K562 (cell line): ENCODE data around the gene GATA2. TPM values are rescaled to one million over a fixed set of nuclear protein-coding genes. Genes with fewer than 3 reads are reported as not detected.

ENCODE experiments used
- ATAC-seq: fragments of 200-7000 bp; cut with Tn5 transposase; 3 replicates; pipeline ENCODE4 v1.9.1; 2020; ENCODE audit warnings: moderate library complexity
- BruUV-seq: library from RNA; stranded (reverse); fragments of 400-500 nt; replicated peaks from 2 replicates; lab custom pipeline; 2021; lab: Mats Ljungman, UMichigan
- CTCF ChIA-PET: fragments of 300-600 bp; formaldehyde crosslinking; extraction: SDS; loops from one replicate; lab custom pipeline; 2021; ENCODE audit warnings: low intra/inter-chr PET ratio; lab: Yijun Ruan, JAX
- POLR2A ChIA-PET: fragments of 300-600, 350-650 bp; sonication (Branson Sonifier 250); formaldehyde crosslinking; extraction: SDS; loops from one replicate; lab custom pipeline; 2021; ENCODE audit warnings: antibody characterized with exemption, inconsistent platforms; lab: Yijun Ruan, JAX
- DNase-seq, 4 experiments: peaks; one replicate each; pipeline versions ENCODE4 v3.0.0 to v3.0.0-alpha.2; 2011 to 2018; ENCODE audit warnings: low spot score in 3 of 4, mixed read lengths in 3 of 4; ENCODE audit errors: extremely low read depth in 1 of 4
- FAIRE-seq: peaks from 2 replicates; lab custom pipeline; 2011; peaks lifted over from hg19 to GRCh38; lab: Jason Lieb, UNC
- H2AFZ ChIP-seq: 2 replicates; pipeline ENCODE4 v1.6.0; 2011; ENCODE audit warnings: low read depth, low read length, control low read depth, inconsistent platforms
- H3K27ac ChIP-seq: fragments of 200-600 bp; 3 replicates; pipeline ENCODE4 v1.8.0; 2011; ENCODE audit warnings: low read depth, mild to moderate bottlenecking, control low read depth, inconsistent platforms, low read length, moderate library complexity, mixed read lengths; ENCODE audit errors: extremely low read depth
- H3K27me3 ChIP-seq, 2 experiments: fragments of 300-600 bp in 1 of 2; 2 replicates in 1 of 2; 3 replicates in 1 of 2; pipeline versions ENCODE4 v1.6.0 to v1.8.0; 2011; ENCODE audit warnings: inconsistent platforms in 2 of 2, low read length in 2 of 2, mild to moderate bottlenecking in 1 of 2, mixed read lengths in 1 of 2, moderate library complexity in 1 of 2; ENCODE audit not compliant: control insufficient read depth in 2 of 2, insufficient read depth in 2 of 2
- H3K36me3 ChIP-seq: fragments of 300-600 bp; 3 replicates; pipeline ENCODE4 v1.8.0; 2011; ENCODE audit warnings: mild to moderate bottlenecking, low read length, inconsistent platforms; ENCODE audit not compliant: control insufficient read depth, insufficient read depth
- H3K4me1 ChIP-seq, 2 experiments: fragments of 200-600 bp in 1 of 2; replicated peaks in 1 of 2; 2 replicates in 1 of 2; 3 replicates in 1 of 2; pipeline versions ENCODE4 v1.5.1 to v1.8.0; 2011; ENCODE audit warnings: inconsistent platforms in 2 of 2, low read length in 2 of 2, mild to moderate bottlenecking in 1 of 2, mixed read lengths in 1 of 2, moderate library complexity in 1 of 2; ENCODE audit not compliant: control insufficient read depth in 2 of 2, insufficient read depth in 2 of 2
- H3K4me2 ChIP-seq: 2 replicates; pipeline ENCODE4 v1.6.1; 2011; ENCODE audit warnings: low read length, control low read depth, inconsistent platforms, mixed read lengths; ENCODE audit not compliant: insufficient read depth
- H3K4me3 ChIP-seq: fragments of 200-600 bp; sonication (generic), shearing (Covaris generic); 2 replicates; pipeline ENCODE4 v1.5.1; 2016; ENCODE audit warnings: control low read depth, inconsistent platforms
- H3K79me2 ChIP-seq: fragments of 200-600 bp; 3 replicates; pipeline ENCODE4 v1.8.0; 2011; ENCODE audit warnings: low read length, inconsistent platforms; ENCODE audit not compliant: control insufficient read depth, insufficient read depth
- H3K9ac ChIP-seq, 2 experiments: 2 replicates each; pipeline versions ENCODE4 v1.6.0 to v1.6.1; 2011; ENCODE audit warnings: low read depth in 2 of 2, low read length in 2 of 2, control low read depth in 1 of 2, inconsistent platforms in 1 of 2, mild to moderate bottlenecking in 1 of 2, mixed read lengths in 1 of 2; ENCODE audit not compliant: insufficient read depth in 1 of 2
- H3K9me1 ChIP-seq: one replicate; pipeline ENCODE4 v1.6.0; 2011; ENCODE audit warnings: inconsistent platforms, mild to moderate bottlenecking, low read length, moderate library complexity; ENCODE audit not compliant: control insufficient read depth, insufficient read depth
- H3K9me3 ChIP-seq: replicated peaks from 2 replicates; pipeline ENCODE4 v1.5.1; 2011; ENCODE audit warnings: low read depth, low read length, inconsistent platforms; ENCODE audit not compliant: control insufficient read depth, insufficient read depth
- H4K20me1 ChIP-seq: replicated peaks from 2 replicates; pipeline ENCODE4 v1.6.1; 2011; ENCODE audit warnings: low read length, inconsistent platforms, mixed read lengths; ENCODE audit not compliant: control insufficient read depth, insufficient read depth
- ARHGAP35 ChIP-seq: fragments of 450-650 bp; IDR thresholded peaks from 2 replicates; pipeline ENCODE4 v1.6.1; 2018; ENCODE audit not compliant: partially characterized antibody
- ARNT ChIP-seq, 2 experiments: fragments of 450-650 bp; IDR thresholded peaks; 2 replicates each; pipeline ENCODE4 v1.6.1; 2016; ENCODE audit warnings: mild to moderate bottlenecking in 1 of 2
- ATF7 ChIP-seq: fragments of 450-650 bp; IDR thresholded peaks from 2 replicates; pipeline ENCODE4 v1.7.1; 2014; ENCODE audit warnings: mild to moderate bottlenecking, moderate library complexity
- EGR1 ChIP-seq: fragments of 450-650 bp; conservative IDR thresholded peaks from 2 replicates; pipeline ENCODE4 v1.6.1; 2017; ENCODE audit warnings: mild to moderate bottlenecking
- GABPA ChIP-seq: fragments of 200-800 bp; sonication (Bioruptor generic); conservative IDR thresholded peaks from 2 replicates; pipeline ENCODE4 v1.6.1; 2016; ENCODE audit warnings: low read depth, missing genetic modification characterization, missing compliant biosample characterization
- GABPB2 ChIP-seq: fragments of 250-450 bp; sonication (Bioruptor Pico); conservative IDR thresholded peaks from 2 replicates; pipeline ENCODE4 v1.5.1; 2021; ENCODE audit warnings: mild to moderate bottlenecking
- HNRNPLL ChIP-seq: fragments of 200-400 bp; formaldehyde crosslinking; IDR thresholded peaks from 2 replicates; pipeline ENCODE4 v1.6.1; 2017; ENCODE audit warnings: low read length, low read depth, mild to moderate bottlenecking; ENCODE audit not compliant: poor library complexity, severe bottlenecking
- KDM4B ChIP-seq, 2 experiments: fragments of 450-650 bp in 1 of 2; sonication (generic) in 1 of 2; IDR thresholded peaks; 2 replicates each; pipeline ENCODE4 v1.6.1; 2016 to 2017; ENCODE audit warnings: borderline replicate concordance in 2 of 2, antibody characterized with exemption in 1 of 2, low read depth in 1 of 2, mild to moderate bottlenecking in 1 of 2
- MEIS2 ChIP-seq: fragments of 450-650 bp; IDR thresholded peaks from 2 replicates; pipeline ENCODE4 v1.6.1; 2014; ENCODE audit warnings: mild to moderate bottlenecking; ENCODE audit not compliant: partially characterized antibody
- MTA3 ChIP-seq: fragments of 450-650 bp; formaldehyde crosslinking; IDR thresholded peaks from 2 replicates; pipeline ENCODE4 v1.6.1; 2017; ENCODE audit warnings: mild to moderate bottlenecking, borderline replicate concordance
- MYBL2 ChIP-seq, 2 experiments: fragments of 450-650 bp in 1 of 2; sonication (generic) in 1 of 2; formaldehyde crosslinking in 1 of 2; IDR thresholded peaks; 2 replicates each; pipeline versions ENCODE4 v1.6.1 to v1.8.1; 2017 to 2022; ENCODE audit warnings: borderline replicate concordance in 1 of 2, inconsistent platforms in 1 of 2, low read depth in 1 of 2, mild to moderate bottlenecking in 1 of 2, missing genetic modification reagents in 1 of 2, moderate library complexity in 1 of 2
- NBN ChIP-seq: fragments of 450-650 bp; IDR thresholded peaks from 2 replicates; pipeline ENCODE4 v1.6.1; 2016; ENCODE audit warnings: low read depth, mild to moderate bottlenecking
- NR2C2 ChIP-seq, 2 experiments: fragments of 200-800 bp in 1 of 2; sonication (Bioruptor generic) in 1 of 2; sonication (generic) in 1 of 2; formaldehyde crosslinking in 1 of 2; IDR thresholded peaks; 2 replicates each; pipeline versions ENCODE4 v1.6.1 to v1.8.0; 2016 to 2022; ENCODE audit warnings: mild to moderate bottlenecking in 1 of 2, missing compliant biosample characterization in 1 of 2, missing genetic modification characterization in 1 of 2, missing genetic modification reagents in 1 of 2
- NR3C1 ChIP-seq: sonication (generic); formaldehyde crosslinking; IDR thresholded peaks from 2 replicates; pipeline ENCODE4 v1.8.1; 2022; ENCODE audit warnings: missing genetic modification reagents
- SOX6 ChIP-seq: fragments of 450-650 bp; IDR thresholded peaks from 2 replicates; pipeline ENCODE4 v1.6.1; 2014; ENCODE audit warnings: mild to moderate bottlenecking
- SREBF2 ChIP-seq: sonication (generic); formaldehyde crosslinking; IDR thresholded peaks from 2 replicates; pipeline ENCODE4 v1.4.0; 2020; ENCODE audit warnings: mild to moderate bottlenecking, missing genetic modification reagents
- ZC3H11A ChIP-seq: IDR thresholded peaks from 2 replicates; pipeline ENCODE4 v1.6.1; 2012; ENCODE audit warnings: low read depth, low read length, improper control_type of control experiment
- ZFP1 ChIP-seq: fragments of 450-650 bp; formaldehyde crosslinking; IDR thresholded peaks from 2 replicates; pipeline ENCODE4 v1.4.0; 2020; ENCODE audit warnings: mild to moderate bottlenecking, mixed read lengths
- ZNF717 ChIP-seq: fragments of 250-450 bp; sonication (Bioruptor Pico); IDR thresholded peaks from 2 replicates; pipeline ENCODE4 v1.5.0; 2021
- ZNF77 ChIP-seq: fragments of 250-450 bp; sonication (Bioruptor Pico); IDR thresholded peaks from 2 replicates; pipeline ENCODE4 v1.5.0; 2020
- WGBS: fragments of 100-300 bp; shearing (Covaris generic); methylation state at CpG from one replicate; pipeline ENCODE4 v1.1.6; 2016; ENCODE audit warnings: low coverage, mixed read lengths; ENCODE audit not compliant: insufficient coverage; ENCODE audit errors: missing lambda C conversion rate; 5-methylcytosine and 5-hydroxymethylcytosine counted together
- in situ Hi-C: fragments of 300-500 bp; cut with MboI; formaldehyde crosslinking; loops from 4 replicates; pipeline ENCODE4 v1.15.0; 2018; ENCODE audit warnings: inconsistent platforms, mixed read lengths
- intact Hi-C: fragments of 100-400 bp; cut with micrococcal nuclease; formaldehyde crosslinking; loops from 2 replicates; pipeline ENCODE4 v1.14.2; 2022
- polyA plus RNA-seq, 8 experiments: library from polyadenylated mRNA; depleted of rRNA in 4 of 8; stranded (reverse) in 5 of 8; unstranded in 3 of 8; fragments of >200 nt; fragmentation: Nextera tagmentation in 2 of 8; fragmentation: Illumina TruSeq in 1 of 8; extraction: Ambion mirVana in 2 of 8; extraction: Trizol in 1 of 8; gene quantifications; 2 replicates each; pipeline versions ENCODE4 v1.2.1 to v1.2.3, GENCODE V29; 2011 to 2014; ENCODE audit warnings: inconsistent platforms in 1 of 8, missing spikeins in 1 of 8
- total RNA-seq, 7 experiments: library from RNA; depleted of rRNA in 6 of 7; stranded (reverse); fragments of >200 nt in 6 of 7; fragmentation: Illumina TruSeq in 2 of 7; extraction: Trizol in 2 of 7; gene quantifications; 2 replicates each; pipeline versions ENCODE4 v1.2.1 to v1.2.3, GENCODE V29; 2011 to 2021; ENCODE audit warnings: low replicate concordance in 1 of 7
- TF ChIP-seq, protein P1 (sequence below), 2 experiments: fragments of 450-650 bp; IDR thresholded peaks; 2 replicates each; pipeline ENCODE4 v1.6.1; 2018; ENCODE audit warnings: mild to moderate bottlenecking in 2 of 2, low read depth in 1 of 2; ENCODE audit not compliant: partially characterized antibody in 2 of 2

GATA2 gene
- total and polyA plus RNA-seq, 9 of the 15 experiments (the other 6 are each of a cell fraction or from before 2014, with no cell fraction given) = 8.5 to 218 (median 50.8) TPM

- no TSS peak for BruUV-seq
- peak overlapping the region; percentile 98 for H3K4me3 ChIP-seq
- 0% methylated on average over 8 of the region's 18 CpGs for WGBS
- peaks cover 22% of the 10 kb centered on the region for H4K20me1 ChIP-seq
- peak overlapping the region; percentile 98 for H3K9ac ChIP-seq
- FAIRE-seq (no peak), DNase-seq (no peak), ATAC-seq (no peak)
- no peaks in the 10 kb centered on the region for H3K9me3 ChIP-seq
- ChIA-PET CTCF (no interaction called here), POLR2A (interaction anchor here (0.5 to 1.6 kb wide), 7 partner anchors 10 to 530 kb away, joined by 3 to 6 read pairs (median 3); no protein-coding TSS in a partner anchor)
- H3K4me2 ChIP-seq = peak overlapping the region; percentile 92
- H3K79me2 ChIP-seq = peaks cover 100% of the 10 kb centered on the region
- H3K4me1 ChIP-seq = peaks cover 7 to 72% of the 10 kb centered on the region in 2 experiments; a peak in 3 of 5 replicates
- peak overlapping the region; percentile 98 for H3K27ac ChIP-seq
- peaks cover 78% of the 10 kb centered on the region for H3K36me3 ChIP-seq
- in situ Hi-C loops (no loop called here), intact Hi-C loops (loop anchor here (5.0 kb wide), 1 partner anchor 60 kb away; no protein-coding TSS in a partner anchor)
- no peaks in the 10 kb centered on the region for H3K27me3 ChIP-seq
- H2AFZ ChIP-seq = no peak overlapping the region
- no peaks in the 10 kb centered on the region for H3K9me1 ChIP-seq
- TF ChIP-seq KDM4B (IDR thresholded peaks at IDR 0.05; ENCODE audit: borderline replicate concordance in 2 of 2, low read depth in 1 of 2) (0 out of 4 replicates have a peak, but pooled peaks of 1 of the 2 experiments have one; percentile 17), SOX6 (no peak), GABPB2 (no peak), ZNF77 (CRISPR knock-in tag) (no peak), ARHGAP35 (no peak), ZC3H11A (no peak), GABPA (no peak), MYBL2 (IDR thresholded peaks at IDR 0.05; ENCODE audit: low read depth) (no peak), MYBL2 (CRISPR knock-in tag; IDR thresholded peaks at IDR 0.05; ENCODE audit: borderline replicate concordance) (no peak), MTA3 (no peak), NBN (no peak), ZFP1 (no peak), ZNF717 (CRISPR knock-in tag) (no peak), HNRNPLL (no peak), NR3C1 (CRISPR knock-in tag) (0 out of 2 replicates have a peak, but pooled peaks have one; percentile 40), ATF7 (no peak), MEIS2 (no peak), NR2C2 (CRISPR knock-in tag; IDR thresholded peaks at IDR 0.05) (no peak), NR2C2 (tag; IDR thresholded peaks at IDR 0.05) (0 out of 2 replicates have a peak, but pooled peaks have one; percentile 30), SREBF2 (CRISPR knock-in tag) (no peak), ARNT (IDR thresholded peaks at IDR 0.05) (no peak), EGR1 (no peak)
- TF ChIP-seq, protein P1, sequence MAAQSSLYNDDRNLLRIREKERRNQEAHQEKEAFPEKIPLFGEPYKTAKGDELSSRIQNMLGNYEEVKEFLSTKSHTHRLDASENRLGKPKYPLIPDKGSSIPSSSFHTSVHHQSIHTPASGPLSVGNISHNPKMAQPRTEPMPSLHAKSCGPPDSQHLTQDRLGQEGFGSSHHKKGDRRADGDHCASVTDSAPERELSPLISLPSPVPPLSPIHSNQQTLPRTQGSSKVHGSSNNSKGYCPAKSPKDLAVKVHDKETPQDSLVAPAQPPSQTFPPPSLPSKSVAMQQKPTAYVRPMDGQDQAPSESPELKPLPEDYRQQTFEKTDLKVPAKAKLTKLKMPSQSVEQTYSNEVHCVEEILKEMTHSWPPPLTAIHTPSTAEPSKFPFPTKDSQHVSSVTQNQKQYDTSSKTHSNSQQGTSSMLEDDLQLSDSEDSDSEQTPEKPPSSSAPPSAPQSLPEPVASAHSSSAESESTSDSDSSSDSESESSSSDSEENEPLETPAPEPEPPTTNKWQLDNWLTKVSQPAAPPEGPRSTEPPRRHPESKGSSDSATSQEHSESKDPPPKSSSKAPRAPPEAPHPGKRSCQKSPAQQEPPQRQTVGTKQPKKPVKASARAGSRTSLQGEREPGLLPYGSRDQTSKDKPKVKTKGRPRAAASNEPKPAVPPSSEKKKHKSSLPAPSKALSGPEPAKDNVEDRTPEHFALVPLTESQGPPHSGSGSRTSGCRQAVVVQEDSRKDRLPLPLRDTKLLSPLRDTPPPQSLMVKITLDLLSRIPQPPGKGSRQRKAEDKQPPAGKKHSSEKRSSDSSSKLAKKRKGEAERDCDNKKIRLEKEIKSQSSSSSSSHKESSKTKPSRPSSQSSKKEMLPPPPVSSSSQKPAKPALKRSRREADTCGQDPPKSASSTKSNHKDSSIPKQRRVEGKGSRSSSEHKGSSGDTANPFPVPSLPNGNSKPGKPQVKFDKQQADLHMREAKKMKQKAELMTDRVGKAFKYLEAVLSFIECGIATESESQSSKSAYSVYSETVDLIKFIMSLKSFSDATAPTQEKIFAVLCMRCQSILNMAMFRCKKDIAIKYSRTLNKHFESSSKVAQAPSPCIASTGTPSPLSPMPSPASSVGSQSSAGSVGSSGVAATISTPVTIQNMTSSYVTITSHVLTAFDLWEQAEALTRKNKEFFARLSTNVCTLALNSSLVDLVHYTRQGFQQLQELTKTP (IDR thresholded peaks at IDR 0.05; ENCODE audit: low read depth in 1 of 2, partially characterized antibody in 2 of 2) = peak in 1 of 2 experiments; percentile 46
Observed at GRCh38 chr3:128487538-128487812, 5.5 kb downstream of the GATA2 start.
